PFSK-1 (cell line): Measurements from ENCODE around the gene VIT.

Experiments used
- POLR2AphosphoS5 ChIP-seq: IDR thresholded peaks from 2 replicates; pipeline ENCODE4 v1.6.1; 2012; ENCODE audit warnings: low read depth, mild to moderate bottlenecking, control low read depth, low read length, moderate library complexity
- REST ChIP-seq, 2 experiments: IDR thresholded peaks; 2 replicates each; pipeline versions ENCODE4 v1.6.1 to v1.8.0; 2011 to 2012; ENCODE audit warnings: low read depth in 2 of 2, low read length in 2 of 2, control low read depth in 1 of 2, inconsistent platforms in 1 of 2, mild to moderate bottlenecking in 1 of 2, moderate library complexity in 1 of 2; ENCODE audit not compliant: insufficient read depth in 1 of 2
- TAF1 ChIP-seq: IDR thresholded peaks from 2 replicates; pipeline ENCODE4 v1.6.1; 2012; ENCODE audit warnings: low read length, control low read depth, borderline replicate concordance; ENCODE audit not compliant: insufficient read depth

DNA sequence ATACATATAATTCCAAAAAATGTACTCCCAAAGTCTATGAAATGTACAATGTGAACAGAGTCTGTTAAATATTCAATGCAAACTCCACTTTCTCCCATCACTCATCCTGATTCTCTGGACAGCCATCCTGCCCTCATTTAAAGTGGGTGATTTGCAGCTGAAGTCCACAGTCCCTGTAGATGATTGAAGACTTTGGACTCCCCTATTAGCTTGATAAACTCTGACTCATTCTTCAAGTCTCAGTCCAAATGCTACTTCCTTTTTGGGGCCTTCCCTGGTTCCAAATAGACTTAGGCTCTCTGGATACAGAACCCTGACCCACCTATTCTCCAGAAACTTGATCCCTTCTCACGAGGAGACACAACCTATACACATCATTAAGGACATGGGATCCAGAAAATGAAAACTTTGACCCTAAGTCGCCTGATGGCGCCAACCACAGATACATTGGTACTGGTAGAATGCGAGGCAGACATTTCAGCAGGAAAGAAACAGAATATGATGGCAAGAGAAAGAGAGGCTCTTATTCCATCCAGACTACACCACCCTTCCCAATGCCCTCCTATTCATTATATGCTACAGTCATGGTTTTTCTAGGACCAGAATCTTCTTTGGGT lies 122.7 kb downstream of the VIT start:
- no peak for TF ChIP-seq POLR2AphosphoS5
- TF ChIP-seq TAF1, result no peak
- no peak for TF ChIP-seq REST (IDR thresholded peaks at IDR 0.05; ENCODE audit: insufficient read depth in 1 of 2, low read depth in 2 of 2, low read length in 2 of 2)
